GM21423 (cell line): Measurements from ENCODE around the gene ICA1.
"Not testable (repeated sequence)": the region's sequence is repeated elsewhere in the genome, so short reads cannot be mapped to it uniquely, and the experiment has no call there.

Experiments
- ATAC-seq: cut with Tn5 transposase; IDR thresholded peaks from one replicate; pipeline ENCODE4 v1.9.1; 2021; ENCODE audit warnings: mild to moderate bottlenecking, moderate library complexity; ENCODE audit not compliant: unreplicated experiment

ICA1 gene

DNA sequence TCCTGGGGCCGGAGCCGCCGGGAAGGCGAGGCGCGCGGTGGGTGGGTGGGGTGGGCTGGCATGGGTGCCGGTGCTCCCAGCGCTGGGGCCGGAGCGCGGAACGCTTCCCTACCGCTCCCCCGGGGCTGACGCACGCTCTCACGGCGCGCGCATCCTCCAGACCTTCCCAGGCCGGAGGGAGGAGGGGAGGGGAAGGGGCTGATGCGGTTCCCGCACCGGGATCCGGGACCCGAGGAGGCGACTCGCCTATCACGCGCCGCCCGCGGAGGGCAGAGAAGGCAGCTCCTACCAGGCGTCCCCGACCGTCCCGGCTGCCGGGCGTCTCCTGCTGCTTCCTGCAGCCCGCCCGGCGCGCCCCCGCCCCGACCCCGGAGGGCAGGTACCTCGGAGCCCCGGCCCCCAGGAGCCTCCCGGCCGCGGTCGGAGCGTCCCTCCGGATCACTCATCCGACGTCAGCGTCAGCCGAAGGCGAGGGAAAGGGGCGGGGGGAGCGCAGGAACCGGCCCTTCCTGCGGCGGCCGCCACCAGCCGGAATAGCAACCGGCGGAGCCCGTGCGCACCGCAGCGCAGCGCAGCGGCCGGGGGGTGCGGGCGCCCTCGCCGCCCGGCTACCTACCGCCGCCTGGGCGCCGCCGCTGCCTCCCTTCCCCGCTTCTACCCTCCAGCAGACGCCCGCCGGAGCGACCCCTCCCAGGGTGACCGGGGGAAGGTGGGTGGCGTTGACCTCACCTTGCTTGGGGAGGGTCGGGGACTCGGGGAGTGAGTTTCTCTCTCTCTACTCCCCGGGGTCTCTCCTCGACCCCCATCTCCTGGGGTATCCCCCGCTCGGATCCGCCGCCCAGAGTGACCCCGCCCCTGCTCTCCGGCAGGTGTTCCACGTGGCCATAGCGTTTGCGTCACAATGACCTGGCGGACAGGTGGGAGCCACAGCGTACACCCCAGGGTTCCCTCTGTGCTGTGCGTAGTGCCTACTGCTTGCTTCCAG is at the start of gene ICA1:
ICA1 (minus strand) TSS at position 457 of the 985 bp plus-strand sequence. CDS start 26,241 bp downstream, outside the sequence.
- ATAC-seq: peak; percentile 65

GRCh38 chr7:8310876-8311275 is 48.9 kb upstream of the ICA1 start:
- ATAC-seq: no peak

- ATAC-seq: no peak
Measured at GRCh38 chr7:8305625-8306388, 43.8 kb upstream of the ICA1 start.

DNA sequence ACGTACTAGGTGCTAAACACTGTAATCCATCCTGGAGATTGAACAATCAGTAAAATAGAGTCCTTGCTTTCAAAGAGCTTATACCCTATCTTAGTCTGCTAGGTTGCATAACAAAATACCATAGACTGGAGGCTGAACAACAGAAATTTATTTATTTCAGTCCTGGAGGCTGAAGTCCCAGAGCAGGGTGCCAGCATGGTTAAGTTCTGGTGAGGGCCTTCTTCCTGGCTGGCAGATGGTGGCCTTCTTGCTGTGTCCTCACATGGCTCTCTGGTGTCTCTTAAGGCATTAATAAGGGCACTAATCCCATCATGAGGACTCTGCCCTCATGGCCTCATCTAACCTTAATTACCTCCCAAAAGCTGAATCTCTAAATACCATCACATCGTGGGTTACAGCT is 43.1 kb upstream of the ICA1 start:
- no peak for ATAC-seq

DNA sequence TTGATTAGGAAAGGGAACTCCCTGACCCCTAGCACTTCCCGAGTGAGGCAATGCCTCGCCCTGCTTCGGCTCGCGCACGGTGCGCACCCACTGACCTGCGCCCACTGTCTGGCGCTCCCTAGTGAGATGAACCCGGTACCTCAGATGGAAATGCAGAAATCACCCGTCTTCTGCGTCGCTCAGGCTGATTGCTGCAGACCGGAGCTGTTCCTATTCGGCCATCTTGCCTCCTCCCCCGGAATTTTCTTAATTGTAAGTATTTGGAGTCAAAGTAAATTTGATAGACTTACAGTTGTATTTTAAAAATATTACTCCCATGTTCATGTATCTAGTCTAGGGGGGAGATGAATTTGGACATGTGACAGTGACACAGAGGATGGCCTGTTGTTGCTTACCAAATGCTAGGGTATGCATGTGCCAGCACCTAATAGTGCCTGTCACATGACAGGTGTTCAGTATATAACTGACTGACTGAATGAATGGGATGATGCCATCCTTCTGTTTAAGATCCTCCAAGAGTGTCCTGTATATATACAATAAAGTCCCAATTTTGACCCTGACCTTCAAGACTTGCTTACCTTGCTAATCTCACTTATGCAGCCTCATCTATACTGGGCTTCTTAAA is 42.0 kb upstream of the ICA1 start:
- no peak for ATAC-seq

GRCh38 chr7:8297023-8297422 is 35.1 kb upstream of the ICA1 start:
- not testable (repeated sequence) for ATAC-seq

DNA sequence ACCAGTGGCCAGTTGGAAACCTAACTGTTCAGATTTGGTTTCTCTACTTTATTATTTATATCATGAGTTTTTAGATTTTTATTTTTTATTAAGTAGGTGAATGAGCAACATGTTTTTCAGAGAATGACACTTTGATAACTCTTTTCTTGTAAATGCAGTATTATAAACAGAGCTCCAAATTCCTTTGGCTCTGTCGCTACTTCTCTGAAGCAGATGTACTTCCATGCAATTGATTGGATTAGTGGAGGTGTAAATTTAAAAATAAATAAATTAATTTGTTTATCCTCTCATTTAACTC is 34.3 kb upstream of the ICA1 start:
- ATAC-seq: no peak

DNA sequence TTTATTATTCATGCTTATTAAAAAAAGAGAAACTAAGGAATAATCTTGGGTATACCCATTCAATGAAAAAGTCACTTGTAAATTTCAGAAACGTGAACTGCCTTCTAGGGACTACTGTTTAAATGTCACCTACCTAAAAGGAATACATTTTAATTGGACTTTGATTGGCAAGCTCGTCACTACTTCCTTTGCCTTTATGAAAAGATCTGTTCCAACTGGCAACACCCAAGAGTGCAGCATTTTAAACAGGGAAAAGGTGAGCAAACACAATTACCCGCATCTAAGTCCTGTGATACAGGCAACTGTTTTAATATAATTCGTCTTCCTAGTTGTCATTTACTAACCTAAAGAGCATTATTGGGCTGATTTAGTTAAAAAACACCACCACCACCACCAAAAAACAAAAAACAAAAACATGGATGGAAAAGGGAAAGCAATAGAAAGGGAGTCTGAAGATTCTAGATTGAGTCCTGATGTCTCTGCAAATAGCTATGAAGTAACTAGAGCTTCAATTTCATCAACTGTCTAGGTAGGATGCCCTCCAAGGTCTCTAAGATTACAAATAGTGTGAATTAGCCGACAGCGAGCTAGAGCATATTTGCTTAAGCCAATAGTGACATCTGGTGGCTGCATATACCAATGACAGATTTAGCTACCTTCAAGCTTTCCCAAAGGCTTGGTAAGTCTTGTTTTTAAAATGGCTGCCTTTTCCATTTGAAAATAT is 33.8 kb upstream of the ICA1 start:
- ATAC-seq: peak; percentile 99

DNA sequence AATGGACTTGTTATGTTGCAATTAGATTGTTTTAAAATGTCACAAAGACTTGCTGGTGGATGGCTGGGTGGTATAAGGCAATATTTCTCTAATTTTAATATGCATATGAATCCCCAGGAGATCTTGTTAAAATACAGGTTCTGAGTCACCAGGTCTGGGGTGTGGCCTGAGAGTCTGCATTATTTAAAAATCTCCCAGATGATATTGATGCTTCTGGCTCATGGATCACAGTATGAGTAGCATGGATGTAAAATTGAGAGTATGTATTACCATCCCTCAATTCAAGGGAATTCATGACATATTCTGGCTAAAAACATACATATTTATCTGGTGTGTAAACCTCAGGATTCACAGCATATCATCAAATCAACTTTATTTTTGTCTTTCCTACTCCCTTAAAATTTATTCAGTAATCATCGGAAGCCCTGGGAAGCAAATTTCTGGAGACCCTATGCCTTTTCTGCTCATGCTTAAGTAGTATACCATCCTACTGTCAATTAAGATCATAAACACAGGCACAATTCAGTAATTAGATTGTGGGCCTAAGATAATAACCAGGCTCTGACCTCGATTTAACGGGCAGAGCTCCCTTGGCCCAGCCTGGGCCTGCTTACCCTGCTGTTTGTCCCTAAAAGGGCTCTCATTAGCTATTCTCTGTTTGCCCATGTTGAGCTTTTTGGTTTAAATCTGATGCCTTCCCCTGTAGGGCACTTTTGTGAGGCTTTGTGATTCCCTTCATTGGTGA is 29.6 kb upstream of the ICA1 start:
- ATAC-seq: no peak

DNA sequence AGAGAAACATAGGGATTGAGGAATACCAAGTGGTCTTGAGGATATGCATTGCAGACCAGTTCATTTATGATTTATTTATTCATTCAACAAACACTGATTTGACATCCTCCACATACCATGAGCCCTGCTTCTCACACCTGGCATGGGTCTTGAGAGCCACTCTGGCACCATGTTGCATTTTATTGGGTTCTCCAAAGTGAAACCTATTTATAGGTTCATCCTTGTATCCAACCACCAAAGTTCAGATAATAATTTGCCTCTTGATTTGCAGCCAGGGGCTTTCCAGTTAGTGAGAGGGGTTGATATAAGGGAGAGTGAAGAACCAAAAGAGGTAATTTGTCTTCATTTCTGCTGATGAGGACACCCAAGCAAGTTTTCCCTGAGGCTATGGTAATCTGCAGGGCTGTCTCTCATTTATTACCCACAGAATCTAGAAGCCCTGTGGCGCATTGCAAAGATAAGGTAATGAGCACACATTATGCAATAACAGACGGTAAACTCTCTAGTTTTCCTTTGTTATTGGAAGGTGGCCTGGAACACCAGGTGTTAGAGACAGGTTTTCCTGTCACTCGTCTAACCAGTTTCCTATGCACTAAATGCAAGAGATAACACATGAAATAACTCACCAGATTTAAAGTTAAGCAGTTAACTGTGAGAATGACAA is 28.8 kb upstream of the ICA1 start:
- ATAC-seq: no peak

DNA sequence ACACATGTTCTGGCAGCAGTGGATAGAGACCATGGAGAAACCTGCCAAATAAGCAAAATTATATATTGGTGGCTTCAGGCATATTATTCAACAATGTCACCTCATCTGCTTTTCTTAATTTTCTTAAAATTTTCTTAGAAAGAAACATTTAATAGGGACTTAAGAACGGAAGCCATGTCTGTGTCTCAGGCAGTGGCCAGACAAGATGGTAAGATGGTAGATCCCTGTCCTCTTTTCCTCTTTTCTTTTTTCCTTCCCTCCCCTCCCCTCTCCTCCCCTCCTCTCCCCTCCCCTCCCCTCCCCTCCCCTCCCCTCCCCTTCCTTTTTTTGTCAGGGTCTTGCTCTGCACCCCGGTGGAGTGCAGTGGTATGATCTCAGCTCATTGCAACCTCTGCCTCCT is 24.2 kb upstream of the ICA1 start:
- no peak for ATAC-seq

DNA sequence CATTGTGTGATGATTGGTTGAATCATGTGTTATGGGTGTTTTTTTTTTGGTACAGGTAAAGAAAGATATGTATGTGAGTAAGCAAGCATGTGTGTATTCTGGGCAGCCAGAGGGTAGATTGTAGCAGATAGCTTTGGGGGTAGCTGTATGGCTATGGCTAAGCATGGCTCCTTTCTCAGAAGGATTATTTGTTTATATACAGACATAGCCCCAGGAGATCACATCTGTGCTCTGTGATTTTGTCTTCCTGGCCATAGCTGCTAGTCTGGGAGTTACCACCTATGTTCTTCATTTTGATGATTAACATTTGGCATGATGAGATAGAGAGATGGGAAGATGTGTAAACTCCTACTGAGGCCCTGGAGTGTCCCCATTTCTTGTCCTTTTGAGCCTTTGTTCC is 23.2 kb upstream of the ICA1 start:
- ATAC-seq: no peak

GRCh38 chr7:8284606-8285005 is 22.6 kb upstream of the ICA1 start:
- no peak for ATAC-seq

DNA sequence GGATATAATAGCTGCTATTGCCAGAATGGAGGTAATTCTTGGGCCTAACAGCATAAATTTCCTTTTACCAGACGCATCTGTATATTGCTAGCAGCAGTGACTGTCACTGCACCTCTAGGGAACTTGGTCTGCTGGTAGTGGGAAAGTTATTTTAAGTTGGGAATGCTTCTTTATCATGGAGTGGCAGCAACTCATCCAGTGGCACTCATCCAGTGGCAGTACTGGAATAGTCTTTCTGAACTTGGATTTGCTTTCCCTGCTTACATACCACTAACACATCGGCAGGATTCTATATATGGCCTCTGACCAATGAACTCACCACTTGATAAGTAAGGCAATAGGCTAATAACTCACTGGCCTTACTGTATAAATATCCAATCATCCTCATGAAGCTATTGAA is 22.0 kb upstream of the ICA1 start:
- ATAC-seq: no peak

DNA sequence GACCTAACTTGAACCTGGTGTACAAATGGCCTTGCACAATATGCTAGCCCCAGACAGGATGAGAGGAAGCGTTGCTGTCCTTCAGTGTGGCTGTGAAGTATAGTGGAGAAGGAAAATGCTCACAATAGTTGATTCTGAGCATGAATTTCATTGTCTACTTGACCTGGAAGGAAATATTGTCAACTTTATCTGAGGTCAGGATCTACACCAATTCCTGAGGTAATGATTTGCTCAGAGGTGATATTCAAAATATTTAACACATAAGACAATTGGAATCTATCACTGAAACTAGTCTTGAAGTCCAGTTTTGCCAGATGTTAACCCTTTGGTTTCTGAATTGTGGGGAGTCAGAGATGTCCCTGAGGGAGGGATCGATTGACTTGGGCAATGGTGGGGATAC is 20.9 kb upstream of the ICA1 start:
- no peak for ATAC-seq

- ATAC-seq: no peak
Measured at GRCh38 chr7:8282162-8282561, 20.2 kb upstream of the ICA1 start.

DNA sequence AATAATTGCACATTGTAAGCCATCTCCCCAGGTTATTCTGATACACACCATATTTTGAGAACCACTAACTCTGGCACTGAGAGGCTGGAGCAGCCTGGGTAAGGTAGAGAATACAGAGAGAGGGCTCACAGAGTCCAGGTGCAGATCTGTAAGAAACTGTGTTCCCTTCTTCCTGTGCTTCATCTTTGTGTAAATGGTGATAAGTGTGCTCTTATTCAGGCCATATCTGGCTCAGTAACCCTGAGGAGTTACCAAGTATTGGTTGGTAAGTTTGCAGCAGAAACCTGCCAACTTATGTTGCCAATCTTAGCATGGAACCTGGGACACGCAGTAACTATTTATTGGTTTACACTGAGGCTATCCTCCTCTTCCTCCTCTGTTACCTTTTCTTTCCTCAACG is 16.2 kb upstream of the ICA1 start:
- no peak for ATAC-seq

DNA sequence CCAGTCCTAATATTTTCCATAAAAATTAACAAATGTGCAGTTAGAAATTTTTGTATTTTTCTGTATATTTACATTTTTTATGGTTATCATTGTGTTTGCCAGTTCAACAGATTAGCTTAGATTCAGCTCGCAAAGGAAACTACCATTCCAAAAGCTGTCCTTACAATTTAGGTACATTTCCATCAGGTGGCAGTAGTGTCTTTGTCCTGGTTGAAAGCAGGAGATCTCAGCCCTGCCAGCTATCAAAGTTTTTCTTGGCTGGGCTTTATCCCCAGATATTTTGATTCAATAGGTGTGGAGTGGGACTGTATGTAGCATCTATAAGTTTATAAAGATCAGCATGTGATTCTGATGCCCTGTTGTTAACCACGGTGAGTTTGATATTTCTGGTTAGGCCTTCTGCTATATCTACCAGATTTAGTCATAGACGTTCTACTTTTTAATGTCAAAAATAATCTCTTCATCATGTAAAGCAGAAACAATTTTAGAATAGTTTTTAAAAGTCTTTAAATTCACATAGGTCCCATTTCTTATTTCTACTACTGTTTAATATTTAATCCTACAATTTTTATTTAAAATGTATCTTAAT is 15.5 kb upstream of the ICA1 start:
- no peak for ATAC-seq

DNA sequence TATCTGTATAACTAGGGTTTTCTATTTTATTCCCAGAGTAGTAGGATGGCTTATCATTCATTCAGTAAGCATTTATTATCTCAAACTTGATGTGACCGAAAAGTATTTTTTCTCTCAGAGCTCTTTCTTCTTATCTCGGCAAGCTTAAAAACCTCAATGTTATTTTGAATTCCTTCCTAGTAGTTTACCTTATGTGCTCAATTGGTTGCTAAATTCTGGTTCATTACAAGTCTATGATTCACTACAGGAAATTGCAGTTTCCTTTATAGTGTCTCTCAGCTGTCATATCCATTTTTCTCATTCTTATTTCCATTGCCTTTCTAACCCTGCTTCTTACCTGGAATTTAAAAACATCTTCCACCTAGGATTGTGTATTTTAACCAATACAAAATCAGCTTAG is 12.6 kb upstream of the ICA1 start:
- no peak for ATAC-seq
